Measurements from ENCODE around the gene SERPINF2.
"Not testable (repeated sequence)": the region's sequence is repeated elsewhere in the genome, so short reads cannot be mapped to it uniquely, and the experiment has no call there.

SERPINF2 gene

GRCh38 chr17:1715803-1716075 lies 26.9 kb upstream of the SERPINF2 start:
- DNase-seq (ENCODE audit: insufficient read length, low spot score) (no peak), FAIRE-seq (no peak)
- TF ChIP-seq TAF1 (IDR thresholded peaks at IDR 0.05; ENCODE audit: low read depth, low read length), result no peak
- TF ChIP-seq PAX5 (IDR thresholded peaks at IDR 0.05; ENCODE audit: insufficient read depth, low read length, severe bottlenecking), result no peak
- no peak for TF ChIP-seq SPI1 (IDR thresholded peaks at IDR 0.05; ENCODE audit: low read depth, low read length)
- TF ChIP-seq POLR2A (IDR thresholded peaks at IDR 0.05; ENCODE audit: low read depth, low read length), result no peak

- peak; percentile 97 for TF ChIP-seq POLR2AphosphoS5 (IDR thresholded peaks at IDR 0.05; ENCODE audit: low read depth, low read length)
- TF ChIP-seq PAX5 (IDR thresholded peaks at IDR 0.05; ENCODE audit: insufficient read depth, low read length, severe bottlenecking), result peak; percentile 5
- peak; percentile 94 for TF ChIP-seq TAF1 (IDR thresholded peaks at IDR 0.05; ENCODE audit: low read depth, low read length)
- TF ChIP-seq SPI1 (IDR thresholded peaks at IDR 0.05; ENCODE audit: low read depth, low read length), result no peak
- TF ChIP-seq POU2F2 (IDR thresholded peaks at IDR 0.05; ENCODE audit: low read depth, low read length), result peak; percentile 72
- peak; percentile 94 for TF ChIP-seq POLR2A (IDR thresholded peaks at IDR 0.05; ENCODE audit: low read depth, low read length)
- peak; percentile 100 for DNase-seq (ENCODE audit: insufficient read length, low spot score)
- FAIRE-seq, result peak; percentile 99
Observed at GRCh38 chr17:1716076-1716911, 26.4 kb upstream of the SERPINF2 start.

- FAIRE-seq, result peak; percentile 96
- peak; percentile 85 for DNase-seq (ENCODE audit: insufficient read length, low spot score)
- TF ChIP-seq POLR2A (IDR thresholded peaks at IDR 0.05; ENCODE audit: low read depth, low read length) (peak; percentile 85), POU2F2 (IDR thresholded peaks at IDR 0.05; ENCODE audit: low read depth, low read length) (peak; percentile 37; the same call in 1 of the 2 replicates), PAX5 (IDR thresholded peaks at IDR 0.05; ENCODE audit: insufficient read depth, low read length, severe bottlenecking) (no peak), SPI1 (IDR thresholded peaks at IDR 0.05; ENCODE audit: low read depth, low read length) (0 out of 2 replicates have a peak, but pooled peaks have one; percentile 8), TAF1 (IDR thresholded peaks at IDR 0.05; ENCODE audit: low read depth, low read length) (peak; percentile 54), POLR2AphosphoS5 (IDR thresholded peaks at IDR 0.05; ENCODE audit: low read depth, low read length) (peak; percentile 75)
Observed at GRCh38 chr17:1716912-1717695, 25.6 kb upstream of the SERPINF2 start.

GRCh38 chr17:1718362-1719165 lies 24.1 kb upstream of the SERPINF2 start:
- FAIRE-seq (no peak), DNase-seq (ENCODE audit: insufficient read length, low spot score) (no peak)
- no peak for TF ChIP-seq POLR2AphosphoS5 (IDR thresholded peaks at IDR 0.05; ENCODE audit: low read depth, low read length)
- no peak for TF ChIP-seq PAX5 (IDR thresholded peaks at IDR 0.05; ENCODE audit: insufficient read depth, low read length, severe bottlenecking)
- no peak for TF ChIP-seq POLR2A (IDR thresholded peaks at IDR 0.05; ENCODE audit: low read depth, low read length)
- TF ChIP-seq TAF1 (IDR thresholded peaks at IDR 0.05; ENCODE audit: low read depth, low read length), result no peak
- no peak for TF ChIP-seq POU2F2 (IDR thresholded peaks at IDR 0.05; ENCODE audit: low read depth, low read length)
- TF ChIP-seq SPI1 (IDR thresholded peaks at IDR 0.05; ENCODE audit: low read depth, low read length), result no peak

- DNase-seq (ENCODE audit: insufficient read length, low spot score), result no peak
Observed at GRCh38 chr17:1720856-1721386, 21.8 kb upstream of the SERPINF2 start.

GRCh38 chr17:1722022-1722421 lies 20.6 kb upstream of the SERPINF2 start:
- FAIRE-seq, result peak; percentile 33
- not testable (repeated sequence) for DNase-seq (ENCODE audit: insufficient read length, low spot score)
- 0 out of 2 replicates have a peak, but pooled peaks have one; percentile 22 for TF ChIP-seq POU2F2 (IDR thresholded peaks at IDR 0.05; ENCODE audit: low read depth, low read length)

More at GRCh38 chr17:1720856-1721386, 21.8 kb upstream of the SERPINF2 start:
- peak; percentile 83 for FAIRE-seq
- no peak for TF ChIP-seq POU2F2 (IDR thresholded peaks at IDR 0.05; ENCODE audit: low read depth, low read length)
- TF ChIP-seq TAF1 (IDR thresholded peaks at IDR 0.05; ENCODE audit: low read depth, low read length), result no peak
- no peak for TF ChIP-seq POLR2AphosphoS5 (IDR thresholded peaks at IDR 0.05; ENCODE audit: low read depth, low read length)
- no peak for TF ChIP-seq PAX5 (IDR thresholded peaks at IDR 0.05; ENCODE audit: insufficient read depth, low read length, severe bottlenecking)
- no peak for TF ChIP-seq POLR2A (IDR thresholded peaks at IDR 0.05; ENCODE audit: low read depth, low read length)

- TF ChIP-seq POU2F2 (IDR thresholded peaks at IDR 0.05; ENCODE audit: low read depth, low read length) (no peak), PAX5 (IDR thresholded peaks at IDR 0.05; ENCODE audit: insufficient read depth, low read length, severe bottlenecking) (peak; percentile 46), POLR2A (IDR thresholded peaks at IDR 0.05; ENCODE audit: low read depth, low read length) (no peak; the same call in 1 of the 2 replicates), TAF1 (IDR thresholded peaks at IDR 0.05; ENCODE audit: low read depth, low read length) (no peak), SPI1 (IDR thresholded peaks at IDR 0.05; ENCODE audit: low read depth, low read length) (peak; percentile 18; the same call in 1 of the 2 replicates), POLR2AphosphoS5 (IDR thresholded peaks at IDR 0.05; ENCODE audit: low read depth, low read length) (no peak)
- FAIRE-seq, result peak; percentile 84
- DNase-seq (ENCODE audit: insufficient read length, low spot score), result peak; percentile 98
Observed at GRCh38 chr17:1724351-1724868, 18.3 kb upstream of the SERPINF2 start, which contains the start of gene WDR81. TSS of gene WDR81 (plus strand) at chr17:1724704. CDS start at chr17:1724960, 256 bp downstream.

- DNase-seq (ENCODE audit: insufficient read length, low spot score) (no peak), FAIRE-seq (peak; percentile 64)
- TF ChIP-seq POLR2A (IDR thresholded peaks at IDR 0.05; ENCODE audit: low read depth, low read length) (no peak), PAX5 (IDR thresholded peaks at IDR 0.05; ENCODE audit: insufficient read depth, low read length, severe bottlenecking) (no peak), POLR2AphosphoS5 (IDR thresholded peaks at IDR 0.05; ENCODE audit: low read depth, low read length) (no peak), POU2F2 (IDR thresholded peaks at IDR 0.05; ENCODE audit: low read depth, low read length) (no peak), TAF1 (IDR thresholded peaks at IDR 0.05; ENCODE audit: low read depth, low read length) (no peak), SPI1 (IDR thresholded peaks at IDR 0.05; ENCODE audit: low read depth, low read length) (no peak)
Observed at GRCh38 chr17:1724869-1725641, 17.6 kb upstream of the SERPINF2 start.

All from GM12891 (cell line).